ENCODE data around the gene KRT1.
"Not testable (repeated sequence)": the region's sequence is repeated elsewhere in the genome, so short reads cannot be mapped to it uniquely, and the experiment has no call there.

KRT1 gene

GRCh38 chr12:52680363-52680762 is at the start of gene KRT1:
Gene KRT1 (minus strand): TSS chr12:52680407. CDS start chr12:52680348, 59 bp downstream.
- no peak for DNase-seq

- no peak for DNase-seq
Observed at GRCh38 chr12:52729147-52729546, 48.9 kb upstream of the KRT1 start.

GRCh38 chr12:52728374-52728773 is 48.2 kb upstream of the KRT1 start:
- DNase-seq, result no peak

GRCh38 chr12:52727037-52727436 is 46.8 kb upstream of the KRT1 start:
- DNase-seq, result no peak

GRCh38 chr12:52726451-52726850 is 46.2 kb upstream of the KRT1 start:
- DNase-seq, result no peak

- no peak for DNase-seq
Observed at GRCh38 chr12:52724384-52724783, 44.2 kb upstream of the KRT1 start.

- DNase-seq, result no peak
Observed at GRCh38 chr12:52722680-52723079, 42.5 kb upstream of the KRT1 start.

- no peak for DNase-seq
Observed at GRCh38 chr12:52721838-52722470, 41.7 kb upstream of the KRT1 start.

- no peak for DNase-seq
Observed at GRCh38 chr12:52720365-52720886, 40.2 kb upstream of the KRT1 start.

GRCh38 chr12:52716061-52716460 is 35.9 kb upstream of the KRT1 start:
- no peak for DNase-seq

- no peak for DNase-seq
Observed at GRCh38 chr12:52715416-52715815, 35.2 kb upstream of the KRT1 start.

GRCh38 chr12:52714887-52715281 is 34.7 kb upstream of the KRT1 start:
- DNase-seq, result no peak

GRCh38 chr12:52713960-52714886 is 34.0 kb upstream of the KRT1 start:
- DNase-seq, result peak; percentile 45

- not testable (repeated sequence) for DNase-seq
Observed at GRCh38 chr12:52712122-52712521, 31.9 kb upstream of the KRT1 start.

- no peak for DNase-seq
Observed at GRCh38 chr12:52710730-52711129, 30.5 kb upstream of the KRT1 start.

GRCh38 chr12:52708010-52708409 is 27.8 kb upstream of the KRT1 start:
- DNase-seq, result no peak

GRCh38 chr12:52704464-52704863 is 24.3 kb upstream of the KRT1 start:
- DNase-seq, result no peak

GRCh38 chr12:52703878-52704277 is 23.7 kb upstream of the KRT1 start:
- no peak for DNase-seq

- DNase-seq, result no peak
Observed at GRCh38 chr12:52703424-52703823, 23.2 kb upstream of the KRT1 start, which contains the start of gene KRT77. Gene KRT77 (minus strand): TSS chr12:52703524. CDS start chr12:52703434, 90 bp downstream.

- no peak for DNase-seq
Observed at GRCh38 chr12:52702338-52702737, 22.1 kb upstream of the KRT1 start.

GRCh38 chr12:52701281-52701680 is 21.1 kb upstream of the KRT1 start:
- DNase-seq, result no peak

GRCh38 chr12:52699960-52700359 is 19.8 kb upstream of the KRT1 start:
- no peak for DNase-seq

- DNase-seq, result no peak
Observed at GRCh38 chr12:52699373-52699772, 19.2 kb upstream of the KRT1 start.

All from activated T-cell treated with anti-CD3 and anti-CD28 coated beads, Interleukin-2, amount 50 U/mL, for 1 hour (primary cell).